GM12878 (cell line): Measurements from ENCODE around the gene ALKBH2. TPM values are rescaled to one million over a fixed set of nuclear protein-coding genes. Genes with fewer than 3 reads are reported as not detected.
A peak's percentile ranks its signal among the peaks of the same experiment; 100 is the strongest.

Experiments used
- ASH2L ChIP-seq: fragments of 300-600, 200-600 bp; sonication (generic); IDR thresholded peaks from 2 replicates; pipeline ENCODE4 v1.6.1; 2017; ENCODE audit warnings: low read depth, mild to moderate bottlenecking, borderline replicate concordance
- ATF7 ChIP-seq: fragments of 450-650 bp; IDR thresholded peaks from 2 replicates; pipeline ENCODE4 v1.6.1; 2016; ENCODE audit warnings: low read depth, mild to moderate bottlenecking
- CBFB ChIP-seq: IDR thresholded peaks from 2 replicates; pipeline ENCODE4 v1.6.1; 2016; ENCODE audit warnings: antibody characterized with exemption, low read depth
- CHD2 ChIP-seq: IDR thresholded peaks from 2 replicates; pipeline ENCODE4 v1.6.1; 2011; ENCODE audit warnings: low read depth, low read length, improper control_type of control experiment, borderline replicate concordance
- DPF2 ChIP-seq: fragments of 450-650 bp; IDR thresholded peaks from 2 replicates; pipeline ENCODE4 v1.6.1; 2017; ENCODE audit warnings: mild to moderate bottlenecking
- EP300 ChIP-seq, 2 experiments: fragments of 150-350 bp in 1 of 2; IDR thresholded peaks; 2 replicates each; pipeline ENCODE4 v1.6.1; 2011 to 2012; ENCODE audit warnings: low read depth in 2 of 2, low read length in 2 of 2, borderline replicate concordance in 1 of 2, improper control_type of control experiment in 1 of 2, inconsistent platforms in 1 of 2; ENCODE audit not compliant: control insufficient read depth in 1 of 2
- FOXK2 ChIP-seq: fragments of 450-650 bp; IDR thresholded peaks from 2 replicates; pipeline ENCODE4 v1.6.1; 2017; ENCODE audit warnings: mild to moderate bottlenecking, moderate library complexity
- IRF4 ChIP-seq: IDR thresholded peaks from 2 replicates; pipeline ENCODE4 v1.6.1; 2011; ENCODE audit warnings: low read depth, low read length
- KAT2A ChIP-seq: conservative IDR thresholded peaks from 2 replicates; pipeline ENCODE4 v1.6.1; 2011; ENCODE audit warnings: low read depth, low read length; ENCODE audit not compliant: control insufficient read depth
- MEF2A ChIP-seq: IDR thresholded peaks from 2 replicates; pipeline ENCODE4 v1.6.1; 2011; ENCODE audit warnings: low read depth, mild to moderate bottlenecking, low read length, moderate library complexity; ENCODE audit not compliant: insufficient read depth
- MLLT1 ChIP-seq: fragments of 450-650 bp; IDR thresholded peaks from 2 replicates; pipeline ENCODE4 v1.6.1; 2016; ENCODE audit warnings: mild to moderate bottlenecking
- MXI1 ChIP-seq: fragments of 150-350 bp; IDR thresholded peaks from 2 replicates; pipeline ENCODE4 v1.6.1; 2011; ENCODE audit warnings: low read depth, mild to moderate bottlenecking, inconsistent platforms, low read length, improper control_type of control experiment
- PAX8 ChIP-seq: fragments of 450-650 bp; IDR thresholded peaks from 2 replicates; pipeline ENCODE4 v1.6.1; 2017; ENCODE audit warnings: mild to moderate bottlenecking, moderate library complexity
- POLR2AphosphoS2 ChIP-seq: IDR thresholded peaks from 2 replicates; pipeline ENCODE4 v1.6.1; 2011; ENCODE audit warnings: low read depth, mild to moderate bottlenecking, low read length, improper control_type of control experiment, moderate library complexity
- RBBP5 ChIP-seq: fragments of 200-600 bp; sonication (generic); conservative IDR thresholded peaks from 2 replicates; pipeline ENCODE4 v1.6.1; 2016
- SMAD5 ChIP-seq: IDR thresholded peaks from 2 replicates; pipeline ENCODE4 v1.6.1; 2016; ENCODE audit warnings: antibody characterized with exemption, low read depth
- TARDBP ChIP-seq: IDR thresholded peaks from 2 replicates; pipeline ENCODE4 v1.6.1; 2016; ENCODE audit warnings: borderline replicate concordance
- ZNF207 ChIP-seq: fragments of 450-650 bp; IDR thresholded peaks from 2 replicates; pipeline ENCODE4 v1.6.1; 2014; ENCODE audit warnings: antibody characterized with exemption, mild to moderate bottlenecking, borderline replicate concordance
- ZNF274 ChIP-seq: IDR thresholded peaks from one replicate; pipeline ENCODE4 v1.8.0; 2011; ENCODE audit not compliant: insufficient read length, insufficient read depth
- ZZZ3 ChIP-seq: IDR thresholded peaks from 2 replicates; pipeline ENCODE4 v1.6.1; 2011; ENCODE audit warnings: low read depth; ENCODE audit not compliant: control insufficient read depth, insufficient read length
- polyA plus RNA-seq, 11 experiments: library from polyadenylated mRNA; depleted of rRNA in 4 of 11; unstranded in 6 of 11; stranded (reverse) in 5 of 11; fragments of >200 nt; fragmentation: Nextera tagmentation in 4 of 11; fragmentation: Illumina TruSeq in 1 of 11; extraction: Ambion mirVana in 4 of 11; extraction: Trizol in 1 of 11; gene quantifications; 1 replicate in 1 of 11; 2 replicates in 10 of 11; pipeline versions ENCODE4 v1.2.1 to v1.2.3, GENCODE V29; 2011 to 2016; ENCODE audit warnings: inconsistent platforms in 2 of 11, missing spikeins in 2 of 11, low read depth in 1 of 11
- total RNA-seq, 4 experiments: library from RNA; depleted of rRNA in 3 of 4; stranded (reverse); fragments of >200 nt in 3 of 4; fragmentation: Illumina TruSeq in 1 of 4; extraction: Trizol in 1 of 4; gene quantifications; 2 replicates each; pipeline versions ENCODE4 v1.2.1 to v1.2.3, GENCODE V29; 2013 to 2021
- TF ChIP-seq, protein P1 (sequence below): IDR thresholded peaks from 2 replicates; pipeline ENCODE4 v1.6.1; 2012; ENCODE audit warnings: low read depth, low read length, improper control_type of control experiment
- TF ChIP-seq, protein P2 (sequence below): fragments of 450-650 bp; formaldehyde crosslinking; IDR thresholded peaks from 2 replicates; pipeline ENCODE4 v1.4.0; 2020; ENCODE audit warnings: mild to moderate bottlenecking, moderate library complexity
- TF ChIP-seq, protein P3 (sequence below): IDR thresholded peaks from 2 replicates; pipeline ENCODE4 v1.6.1; 2012; ENCODE audit warnings: low read depth, low read length, improper control_type of control experiment

Gene ALKBH2
- total and polyA plus RNA-seq, 10 of the 15 experiments (the other 5 are each of a cell fraction or from before 2014, with no cell fraction given) = 5.6 to 40.3 (median 31.2) TPM

- TF ChIP-seq ASH2L (peak; percentile 88), ATF7 (peak; percentile 60; the same call in 1 of the 2 replicates), MLLT1 (peak; percentile 80; the same call in 1 of the 2 replicates), KAT2A (no peak), PAX8 (no peak), ZNF274 (no peak), ZNF207 (peak; percentile 99), MXI1 (peak; percentile 87), TARDBP (peak; percentile 95), MEF2A (peak; percentile 88), POLR2AphosphoS2 (peak; percentile 52; the same call in 1 of the 2 replicates), EP300 (IDR thresholded peaks at IDR 0.05; ENCODE audit: borderline replicate concordance in 1 of 2, control insufficient read depth in 1 of 2, low read depth in 2 of 2, low read length in 2 of 2) (no peak), DPF2 (peak; percentile 70), CHD2 (peak; percentile 66; the same call in 1 of the 2 replicates), IRF4 (peak; percentile 92), SMAD5 (no peak), FOXK2 (peak; percentile 74), CBFB (peak; percentile 96), RBBP5 (0 out of 2 replicates have a peak, but pooled peaks have one; percentile 29), ZZZ3 (peak; percentile 72)
- TF ChIP-seq, protein P1, sequence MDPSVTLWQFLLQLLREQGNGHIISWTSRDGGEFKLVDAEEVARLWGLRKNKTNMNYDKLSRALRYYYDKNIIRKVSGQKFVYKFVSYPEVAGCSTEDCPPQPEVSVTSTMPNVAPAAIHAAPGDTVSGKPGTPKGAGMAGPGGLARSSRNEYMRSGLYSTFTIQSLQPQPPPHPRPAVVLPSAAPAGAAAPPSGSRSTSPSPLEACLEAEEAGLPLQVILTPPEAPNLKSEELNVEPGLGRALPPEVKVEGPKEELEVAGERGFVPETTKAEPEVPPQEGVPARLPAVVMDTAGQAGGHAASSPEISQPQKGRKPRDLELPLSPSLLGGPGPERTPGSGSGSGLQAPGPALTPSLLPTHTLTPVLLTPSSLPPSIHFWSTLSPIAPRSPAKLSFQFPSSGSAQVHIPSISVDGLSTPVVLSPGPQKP = peak; percentile 72; the same call in 1 of the 2 replicates
- TF ChIP-seq, protein P2, sequence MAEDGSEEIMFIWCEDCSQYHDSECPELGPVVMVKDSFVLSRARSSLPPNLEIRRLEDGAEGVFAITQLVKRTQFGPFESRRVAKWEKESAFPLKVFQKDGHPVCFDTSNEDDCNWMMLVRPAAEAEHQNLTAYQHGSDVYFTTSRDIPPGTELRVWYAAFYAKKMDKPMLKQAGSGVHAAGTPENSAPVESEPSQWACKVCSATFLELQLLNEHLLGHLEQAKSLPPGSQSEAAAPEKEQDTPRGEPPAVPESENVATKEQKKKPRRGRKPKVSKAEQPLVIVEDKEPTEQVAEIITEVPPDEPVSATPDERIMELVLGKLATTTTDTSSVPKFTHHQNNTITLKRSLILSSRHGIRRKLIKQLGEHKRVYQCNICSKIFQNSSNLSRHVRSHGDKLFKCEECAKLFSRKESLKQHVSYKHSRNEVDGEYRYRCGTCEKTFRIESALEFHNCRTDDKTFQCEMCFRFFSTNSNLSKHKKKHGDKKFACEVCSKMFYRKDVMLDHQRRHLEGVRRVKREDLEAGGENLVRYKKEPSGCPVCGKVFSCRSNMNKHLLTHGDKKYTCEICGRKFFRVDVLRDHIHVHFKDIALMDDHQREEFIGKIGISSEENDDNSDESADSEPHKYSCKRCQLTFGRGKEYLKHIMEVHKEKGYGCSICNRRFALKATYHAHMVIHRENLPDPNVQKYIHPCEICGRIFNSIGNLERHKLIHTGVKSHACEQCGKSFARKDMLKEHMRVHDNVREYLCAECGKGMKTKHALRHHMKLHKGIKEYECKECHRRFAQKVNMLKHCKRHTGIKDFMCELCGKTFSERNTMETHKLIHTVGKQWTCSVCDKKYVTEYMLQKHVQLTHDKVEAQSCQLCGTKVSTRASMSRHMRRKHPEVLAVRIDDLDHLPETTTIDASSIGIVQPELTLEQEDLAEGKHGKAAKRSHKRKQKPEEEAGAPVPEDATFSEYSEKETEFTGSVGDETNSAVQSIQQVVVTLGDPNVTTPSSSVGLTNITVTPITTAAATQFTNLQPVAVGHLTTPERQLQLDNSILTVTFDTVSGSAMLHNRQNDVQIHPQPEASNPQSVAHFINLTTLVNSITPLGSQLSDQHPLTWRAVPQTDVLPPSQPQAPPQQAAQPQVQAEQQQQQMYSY (CRISPR knock-in tag) = no peak
- TF ChIP-seq, protein P3, sequence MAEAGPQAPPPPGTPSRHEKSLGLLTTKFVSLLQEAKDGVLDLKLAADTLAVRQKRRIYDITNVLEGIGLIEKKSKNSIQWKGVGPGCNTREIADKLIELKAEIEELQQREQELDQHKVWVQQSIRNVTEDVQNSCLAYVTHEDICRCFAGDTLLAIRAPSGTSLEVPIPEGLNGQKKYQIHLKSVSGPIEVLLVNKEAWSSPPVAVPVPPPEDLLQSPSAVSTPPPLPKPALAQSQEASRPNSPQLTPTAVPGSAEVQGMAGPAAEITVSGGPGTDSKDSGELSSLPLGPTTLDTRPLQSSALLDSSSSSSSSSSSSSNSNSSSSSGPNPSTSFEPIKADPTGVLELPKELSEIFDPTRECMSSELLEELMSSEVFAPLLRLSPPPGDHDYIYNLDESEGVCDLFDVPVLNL = no peak
Observed at GRCh38 chr12:109052414-109053323, 40.6 kb downstream of the ALKBH2 start, which contains the start of gene USP30 (continued).
